Measurements from ENCODE around the gene STON1.
"Not testable (repeated sequence)": the region's sequence is repeated elsewhere in the genome, so short reads cannot be mapped to it uniquely, and the experiment has no call there.

STON1 gene

DNA sequence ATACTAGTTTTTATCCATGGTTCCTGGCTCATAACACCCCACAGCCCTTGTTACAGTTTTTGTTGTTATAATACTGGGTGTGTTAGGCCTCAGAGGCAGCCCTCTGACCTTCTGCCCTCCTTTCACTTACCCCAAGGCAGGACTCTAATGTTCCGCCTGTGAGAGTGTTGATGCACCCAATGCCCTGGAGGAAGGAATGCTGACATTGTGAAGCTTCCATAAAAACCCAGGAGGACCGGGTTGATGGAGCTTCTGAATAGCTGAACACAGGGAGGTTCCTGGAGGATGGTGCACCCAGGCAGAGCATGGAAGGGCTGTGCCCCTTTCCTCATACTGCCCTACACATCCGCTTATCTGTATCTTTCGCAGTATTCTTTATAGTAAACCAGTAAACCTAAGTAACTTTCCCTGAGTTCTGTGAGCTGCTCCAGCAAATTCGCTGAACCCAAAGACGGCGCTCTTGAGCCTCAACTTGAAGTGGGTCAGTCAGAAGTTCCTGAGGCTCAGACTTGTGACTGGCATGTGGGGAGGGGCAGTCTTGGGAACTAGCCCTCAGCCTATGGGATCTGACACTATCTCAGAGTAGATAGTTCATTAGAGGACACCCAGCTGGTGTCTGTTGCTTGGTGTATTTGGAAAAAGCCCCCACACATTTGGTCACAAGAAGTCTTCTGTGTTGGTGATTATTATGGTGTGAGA lies 10.4 kb downstream of the STON1 start:
- TF ChIP-seq, protein P1, sequence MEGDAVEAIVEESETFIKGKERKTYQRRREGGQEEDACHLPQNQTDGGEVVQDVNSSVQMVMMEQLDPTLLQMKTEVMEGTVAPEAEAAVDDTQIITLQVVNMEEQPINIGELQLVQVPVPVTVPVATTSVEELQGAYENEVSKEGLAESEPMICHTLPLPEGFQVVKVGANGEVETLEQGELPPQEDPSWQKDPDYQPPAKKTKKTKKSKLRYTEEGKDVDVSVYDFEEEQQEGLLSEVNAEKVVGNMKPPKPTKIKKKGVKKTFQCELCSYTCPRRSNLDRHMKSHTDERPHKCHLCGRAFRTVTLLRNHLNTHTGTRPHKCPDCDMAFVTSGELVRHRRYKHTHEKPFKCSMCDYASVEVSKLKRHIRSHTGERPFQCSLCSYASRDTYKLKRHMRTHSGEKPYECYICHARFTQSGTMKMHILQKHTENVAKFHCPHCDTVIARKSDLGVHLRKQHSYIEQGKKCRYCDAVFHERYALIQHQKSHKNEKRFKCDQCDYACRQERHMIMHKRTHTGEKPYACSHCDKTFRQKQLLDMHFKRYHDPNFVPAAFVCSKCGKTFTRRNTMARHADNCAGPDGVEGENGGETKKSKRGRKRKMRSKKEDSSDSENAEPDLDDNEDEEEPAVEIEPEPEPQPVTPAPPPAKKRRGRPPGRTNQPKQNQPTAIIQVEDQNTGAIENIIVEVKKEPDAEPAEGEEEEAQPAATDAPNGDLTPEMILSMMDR (IDR thresholded peaks at IDR 0.05), result no peak
- DNase-seq (ENCODE audit: low spot score), result no peak
- no peak overlapping the region for H3K27ac ChIP-seq
- H3K4me3 ChIP-seq, result no peak overlapping the region

DNA sequence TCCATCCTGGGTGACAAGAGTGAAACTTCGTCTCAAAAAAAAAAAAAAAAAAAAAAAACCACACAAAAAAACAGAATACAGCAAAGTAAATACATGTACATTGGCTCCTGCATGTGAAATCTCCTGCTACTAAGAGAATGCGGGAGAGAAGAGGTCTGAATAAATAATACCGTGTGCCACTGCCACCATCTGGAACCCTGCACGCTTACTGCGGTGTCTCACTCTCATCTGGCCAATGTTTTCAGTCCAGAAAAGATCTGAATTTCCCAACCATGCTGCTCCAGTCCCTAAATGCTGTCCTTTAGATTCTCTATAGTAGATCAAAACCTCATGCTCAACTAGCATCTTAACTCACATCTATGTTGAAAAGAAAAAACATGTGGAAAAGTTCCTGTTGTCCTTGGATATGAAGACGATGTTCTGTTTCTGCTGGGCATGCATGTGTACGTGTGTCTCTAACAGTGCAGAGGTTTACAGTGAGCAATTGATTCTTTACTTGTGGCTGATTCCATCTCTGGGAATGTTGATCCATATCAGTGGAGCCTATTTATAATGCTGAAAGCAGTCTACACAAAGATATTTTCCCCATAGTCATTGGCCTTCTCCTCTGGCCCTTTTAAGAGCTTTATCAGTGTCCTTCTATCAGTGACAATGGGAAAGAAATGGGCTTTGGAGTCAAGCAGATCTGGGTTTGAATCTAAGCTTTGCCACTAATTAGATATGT lies 11.9 kb downstream of the STON1 start:
- no peak overlapping the region for H3K4me3 ChIP-seq
- H3K27ac ChIP-seq, result no peak overlapping the region
- TF ChIP-seq, protein P1 (IDR thresholded peaks at IDR 0.05), result no peak
- no peak for DNase-seq (ENCODE audit: low spot score)

DNA sequence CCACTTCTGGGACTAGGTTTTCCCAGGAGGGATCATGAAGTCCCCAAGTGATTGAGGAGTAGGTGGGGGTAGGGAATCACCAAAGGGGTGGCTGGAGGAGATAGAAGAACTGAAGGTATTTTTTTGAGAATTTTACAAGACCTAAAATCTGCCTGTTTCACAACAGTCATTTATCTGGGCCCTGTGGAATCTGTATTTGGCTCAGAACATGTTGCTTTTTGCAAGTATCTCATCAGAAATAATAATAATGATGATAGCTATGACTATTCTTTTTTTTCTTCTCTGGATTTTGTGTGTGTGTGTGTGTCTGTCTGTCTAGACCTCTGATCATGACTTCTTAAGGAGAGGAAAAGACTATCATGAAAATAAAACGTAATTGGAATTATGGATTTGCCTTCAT lies 13.9 kb downstream of the STON1 start:
- no peak overlapping the region for H3K4me3 ChIP-seq

DNA sequence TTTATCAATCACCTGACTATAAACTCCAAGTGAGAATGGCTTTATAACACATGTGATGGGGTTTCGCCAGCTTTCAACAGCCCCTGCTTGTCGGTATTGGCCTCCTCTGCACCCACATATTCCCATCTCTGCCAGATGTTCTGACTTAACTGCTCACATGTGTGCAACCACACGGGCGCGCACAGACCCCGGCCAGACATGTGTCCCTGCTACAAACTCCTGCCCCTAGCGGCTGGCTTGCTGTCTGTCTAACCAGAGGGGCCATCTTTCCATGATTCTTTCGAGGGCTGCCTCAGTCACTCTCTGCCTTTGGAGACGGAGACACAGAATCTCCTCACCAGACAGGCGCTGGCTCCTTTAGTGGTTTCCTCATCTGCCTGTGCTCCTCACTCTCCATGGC lies 15.3 kb downstream of the STON1 start:
- H3K4me3 ChIP-seq, result no peak overlapping the region
- no peak overlapping the region for H3K27ac ChIP-seq
- TF ChIP-seq, protein P1 (IDR thresholded peaks at IDR 0.05), result no peak
- DNase-seq (ENCODE audit: low spot score), result no peak

More for the DNA sequence above, 13.9 kb downstream of the STON1 start:
- H3K27ac ChIP-seq, result peak overlapping the region; percentile 9 to 24
- no peak for DNase-seq (ENCODE audit: low spot score)
- TF ChIP-seq, protein P1 (IDR thresholded peaks at IDR 0.05), result no peak

DNA sequence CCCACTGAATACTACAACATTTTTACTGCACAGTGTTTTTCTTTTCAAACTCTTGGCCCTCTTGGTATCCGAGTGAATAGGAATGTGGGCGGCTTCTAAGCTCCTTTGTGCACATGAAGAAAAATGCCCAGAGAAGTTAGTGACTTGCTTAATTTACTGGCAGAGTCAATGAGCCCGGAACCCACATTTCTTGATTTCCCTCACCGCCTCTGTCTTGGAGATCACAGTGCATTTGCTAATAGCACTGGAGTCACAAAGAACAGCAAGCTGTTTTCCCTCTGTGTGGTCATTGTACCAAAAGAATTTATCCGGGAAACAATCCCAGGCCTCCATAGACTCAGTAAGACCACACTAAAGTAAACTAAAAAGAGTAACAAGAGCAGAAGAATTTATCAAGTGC lies 18.9 kb downstream of the STON1 start:
- H3K27ac ChIP-seq, result peak overlapping the region in 1 of 2 donors; percentile 25

DNA sequence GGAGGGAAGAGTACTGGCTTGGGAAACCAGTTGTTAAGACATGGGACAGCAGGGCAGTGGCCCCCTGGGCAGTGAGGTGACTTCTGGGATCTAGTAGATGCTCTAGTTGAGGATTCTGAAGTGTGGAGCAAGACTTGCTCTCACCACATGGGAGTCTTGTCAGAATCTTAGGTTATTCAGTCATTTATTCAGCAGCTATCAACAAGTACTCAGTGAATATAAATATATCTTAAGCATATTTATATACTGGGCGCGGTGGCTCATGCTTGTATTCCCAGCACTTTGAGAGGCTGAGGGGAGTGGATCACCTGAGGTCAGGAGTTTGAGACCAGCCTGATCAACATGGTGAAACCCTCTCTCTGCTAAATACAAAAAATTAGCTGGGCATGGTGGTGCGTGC lies 20.0 kb downstream of the STON1 start:
- TF ChIP-seq, protein P1 (IDR thresholded peaks at IDR 0.05), result no peak
- Histone ChIP-seq H3K4me3 (no peak overlapping the region), H3K27ac (no peak overlapping the region)
- no peak for DNase-seq (ENCODE audit: low spot score)

More for the DNA sequence above, 18.9 kb downstream of the STON1 start:
- TF ChIP-seq, protein P1 (IDR thresholded peaks at IDR 0.05), result no peak
- no peak for DNase-seq (ENCODE audit: low spot score)
- no peak overlapping the region for H3K4me3 ChIP-seq

DNA sequence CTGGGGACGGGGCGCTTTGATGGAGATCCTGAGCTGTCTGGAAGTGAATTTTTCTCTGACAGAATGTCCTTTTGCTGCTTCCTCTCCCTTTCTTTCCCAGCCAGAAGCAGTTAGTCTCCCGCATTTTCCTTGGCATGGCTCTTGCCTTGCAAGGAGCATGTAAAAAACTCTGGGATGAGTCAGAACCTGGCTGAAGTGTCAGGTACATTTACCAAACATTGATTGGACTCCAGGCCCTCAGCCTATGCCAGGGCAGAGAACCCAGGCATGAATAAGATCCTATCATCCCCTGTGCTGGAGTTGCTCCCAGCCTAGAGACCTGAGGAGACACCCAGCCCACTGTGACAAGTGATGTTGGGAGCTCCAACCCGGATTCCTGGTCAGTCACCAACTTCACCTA lies 21.6 kb downstream of the STON1 start:
- DNase-seq (ENCODE audit: low spot score), result no peak
- no peak overlapping the region for H3K27ac ChIP-seq
- H3K4me3 ChIP-seq, result no peak overlapping the region
- TF ChIP-seq, protein P1 (IDR thresholded peaks at IDR 0.05), result no peak

DNA sequence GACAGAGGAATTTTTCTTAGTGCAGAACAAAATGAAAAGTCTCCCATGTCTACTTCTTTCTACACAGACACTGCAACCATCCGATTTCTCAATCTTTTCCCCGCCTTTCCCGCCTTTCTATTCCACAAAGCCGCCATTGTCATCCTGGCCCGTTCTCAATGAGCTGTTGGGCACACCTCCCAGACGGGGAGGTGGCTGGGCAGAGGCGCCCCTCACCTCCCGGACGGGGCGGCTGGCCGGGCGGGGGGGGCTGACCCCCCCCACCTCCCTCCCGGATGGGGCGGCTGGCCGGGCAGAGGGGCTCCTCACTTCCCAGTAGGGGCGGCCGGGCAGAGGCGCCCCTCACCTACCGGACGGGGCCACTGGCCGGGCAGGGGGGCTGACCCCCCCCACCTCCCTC lies 25.1 kb downstream of the STON1 start:
- H3K27ac ChIP-seq, H3K4me3 ChIP-seq: not testable (repeated sequence)

More for the DNA sequence above, 25.1 kb downstream of the STON1 start:
- not testable (repeated sequence) for DNase-seq (ENCODE audit: low spot score)
